Body of pancreas (tissue), 4 donors: Measurements from ENCODE around the gene ABCB8.

Experiments
- POLR2A ChIP-seq, 3 donors: fragments of 450-650 bp; IDR thresholded peaks; one replicate each; pipeline ENCODE4 v1.6.1; 2016; ENCODE audit warnings: antibody characterized with exemption in 3 of 3, mild to moderate bottlenecking in 2 of 3
- TF ChIP-seq, protein P1 (sequence below), 7 experiments: fragments of 450-650 bp in 4 of 7; fragments of 200-600 bp in 3 of 7; sonication (generic) in 3 of 7; IDR thresholded peaks; one replicate each; pipeline ENCODE4 v1.5.1; 2016 to 2019; ENCODE audit warnings: antibody characterized with exemption in 7 of 7

DNA sequence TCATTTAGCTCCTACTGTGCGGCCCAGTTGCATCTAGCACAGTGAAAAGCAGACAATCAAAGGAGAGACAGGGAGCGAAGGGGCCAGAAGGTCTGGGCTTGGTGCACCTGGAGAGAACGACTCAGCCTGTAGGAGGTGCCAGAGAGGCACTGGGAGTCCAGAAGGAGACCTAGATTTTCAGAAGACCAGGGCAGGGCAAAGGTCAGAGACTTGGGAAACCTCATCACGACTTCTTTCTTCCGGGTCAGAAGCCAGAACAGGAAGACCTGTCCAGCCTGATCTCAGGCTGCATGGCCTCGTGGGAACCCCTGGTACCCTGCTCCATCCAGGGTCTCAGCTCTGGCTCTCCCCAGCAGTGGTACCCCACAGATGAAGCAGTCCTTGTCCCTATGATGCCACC lies 63.2 kb downstream of the ABCB8 start:
- TF ChIP-seq POLR2A (IDR thresholded peaks at IDR 0.05): no peak
- TF ChIP-seq, protein P1, sequence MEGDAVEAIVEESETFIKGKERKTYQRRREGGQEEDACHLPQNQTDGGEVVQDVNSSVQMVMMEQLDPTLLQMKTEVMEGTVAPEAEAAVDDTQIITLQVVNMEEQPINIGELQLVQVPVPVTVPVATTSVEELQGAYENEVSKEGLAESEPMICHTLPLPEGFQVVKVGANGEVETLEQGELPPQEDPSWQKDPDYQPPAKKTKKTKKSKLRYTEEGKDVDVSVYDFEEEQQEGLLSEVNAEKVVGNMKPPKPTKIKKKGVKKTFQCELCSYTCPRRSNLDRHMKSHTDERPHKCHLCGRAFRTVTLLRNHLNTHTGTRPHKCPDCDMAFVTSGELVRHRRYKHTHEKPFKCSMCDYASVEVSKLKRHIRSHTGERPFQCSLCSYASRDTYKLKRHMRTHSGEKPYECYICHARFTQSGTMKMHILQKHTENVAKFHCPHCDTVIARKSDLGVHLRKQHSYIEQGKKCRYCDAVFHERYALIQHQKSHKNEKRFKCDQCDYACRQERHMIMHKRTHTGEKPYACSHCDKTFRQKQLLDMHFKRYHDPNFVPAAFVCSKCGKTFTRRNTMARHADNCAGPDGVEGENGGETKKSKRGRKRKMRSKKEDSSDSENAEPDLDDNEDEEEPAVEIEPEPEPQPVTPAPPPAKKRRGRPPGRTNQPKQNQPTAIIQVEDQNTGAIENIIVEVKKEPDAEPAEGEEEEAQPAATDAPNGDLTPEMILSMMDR (IDR thresholded peaks at IDR 0.05): peak; percentile 37 to 61 (median 47)
